ENCODE data around the gene SCG5. TPM values are rescaled to one million over a fixed set of nuclear protein-coding genes. Genes with fewer than 3 reads are reported as not detected.

The SCG5 gene
- total and polyA plus RNA-seq, 4 donors, result 0.77 to 4.9 (median 0.96) TPM

- WGBS, 2 donors, result 84 to 88% methylated on average over 2 of the region's 2 CpGs
- Histone ChIP-seq H3K4me3 (no peak overlapping the region), H3K9ac (ENCODE audit: insufficient read depth in 1 of 2, low read length in 2 of 2) (no peak overlapping the region), H3K27ac (ENCODE audit: low read depth in 1 of 2, low read length in 1 of 2) (no peak overlapping the region), H3K27me3 (ENCODE audit: control insufficient read depth in 3 of 3, insufficient read depth in 3 of 3, low read length in 2 of 3) (peaks cover 0 to 9% (median under 1%) of the 10 kb centered on the region in 3 donors), H3K36me3 (ENCODE audit: control insufficient read depth in 4 of 4, insufficient read depth in 4 of 4, low read length in 4 of 4) (no peaks in the 10 kb centered on the region), H3K4me1 (ENCODE audit: control insufficient read depth in 5 of 5, insufficient read depth in 5 of 5, low read length in 5 of 5) (no peaks in the 10 kb centered on the region), H3K9me3 (ENCODE audit: control insufficient read depth in 4 of 4, insufficient read depth in 3 of 4, low read length in 3 of 4) (peaks cover 0 to 3% (median 0%) of the 10 kb centered on the region in 4 donors)
- ATAC-seq (ENCODE audit: insufficient read depth, low FRiP score) (no peak), DNase-seq (no peak)
- TF ChIP-seq CTCF (IDR thresholded peaks at IDR 0.05; ENCODE audit: control extremely low read depth, extremely low read depth), result no peak
Observed at GRCh38 chr15:32735989-32736700, 94.6 kb downstream of the SCG5 start.

GRCh38 chr15:32736701-32737061, 95.2 kb downstream of the SCG5 start:
- ATAC-seq (ENCODE audit: insufficient read depth, low FRiP score), result no peak
- H3K4me1 ChIP-seq (ENCODE audit: control insufficient read depth in 5 of 5, insufficient read depth in 5 of 5, low read length in 5 of 5), result no peaks in the 10 kb centered on the region
- H3K27me3 ChIP-seq (ENCODE audit: control insufficient read depth in 3 of 3, insufficient read depth in 3 of 3, low read length in 2 of 3), result peaks cover 0 to 9% (median 0%) of the 10 kb centered on the region in 3 donors
- peaks cover 0 to 3% (median 0%) of the 10 kb centered on the region in 4 donors for H3K9me3 ChIP-seq (ENCODE audit: control insufficient read depth in 4 of 4, insufficient read depth in 3 of 4, low read length in 3 of 4)
- DNase-seq, result no peak
- no peak overlapping the region for H3K4me3 ChIP-seq
- no peak for TF ChIP-seq CTCF (IDR thresholded peaks at IDR 0.05; ENCODE audit: control extremely low read depth, extremely low read depth)
- H3K36me3 ChIP-seq (ENCODE audit: control insufficient read depth in 4 of 4, insufficient read depth in 4 of 4, low read length in 4 of 4), result no peaks in the 10 kb centered on the region
- H3K27ac ChIP-seq (ENCODE audit: low read depth in 1 of 2, low read length in 1 of 2), result no peak overlapping the region
- H3K9ac ChIP-seq (ENCODE audit: insufficient read depth in 1 of 2, low read length in 2 of 2), result no peak overlapping the region
- 88 to 93% methylated on average over 2 of the region's 2 CpGs for WGBS, 2 donors

GRCh38 chr15:32737304-32737703, 95.8 kb downstream of the SCG5 start:
- Histone ChIP-seq H3K9ac (ENCODE audit: insufficient read depth in 1 of 2, low read length in 2 of 2) (no peak overlapping the region), H3K4me1 (ENCODE audit: control insufficient read depth in 5 of 5, insufficient read depth in 5 of 5, low read length in 5 of 5) (no peaks in the 10 kb centered on the region), H3K27ac (ENCODE audit: low read depth in 1 of 2, low read length in 1 of 2) (no peak overlapping the region), H3K4me3 (no peak overlapping the region), H3K9me3 (ENCODE audit: control insufficient read depth in 4 of 4, insufficient read depth in 3 of 4, low read length in 3 of 4) (peaks cover 0 to 3% (median 0%) of the 10 kb centered on the region in 4 donors), H3K36me3 (ENCODE audit: control insufficient read depth in 4 of 4, insufficient read depth in 4 of 4, low read length in 4 of 4) (no peaks in the 10 kb centered on the region), H3K27me3 (ENCODE audit: control insufficient read depth in 3 of 3, insufficient read depth in 3 of 3, low read length in 2 of 3) (peaks cover 0 to 9% (median 0%) of the 10 kb centered on the region in 3 donors)
- TF ChIP-seq CTCF (IDR thresholded peaks at IDR 0.05; ENCODE audit: control extremely low read depth, extremely low read depth), result no peak
- DNase-seq, result no peak
- 91 to 96% methylated on average over 4 of the region's 4 CpGs for WGBS, 2 donors
- no peak for ATAC-seq (ENCODE audit: insufficient read depth, low FRiP score)
